H9 (cell line): ENCODE results near the gene CHAF1B. TPM values are rescaled to one million over a fixed set of nuclear protein-coding genes. Genes with fewer than 3 reads are reported as not detected.

Experiments
- DNase-seq: peaks from one replicate; pipeline ENCODE4 v3.0.0-alpha.2; 2017
- H2AFZ ChIP-seq: one replicate; pipeline ENCODE4 v1.6.1; 2013; ENCODE audit warnings: mild to moderate bottlenecking, low read length, control low read depth, moderate library complexity
- H2AK5ac ChIP-seq: 2 replicates; pipeline ENCODE4 v1.6.1; 2013; ENCODE audit warnings: low read length, control low read depth, mixed read lengths; ENCODE audit not compliant: insufficient read length
- H2BK120ac ChIP-seq: one replicate; pipeline ENCODE4 v1.6.1; 2013; ENCODE audit warnings: low read depth, mild to moderate bottlenecking, low read length, control low read depth, inconsistent platforms; ENCODE audit not compliant: poor library complexity, severe bottlenecking
- H2BK12ac ChIP-seq: 2 replicates; pipeline ENCODE4 v1.6.1; 2013; ENCODE audit warnings: low read length, control low read depth, mixed read lengths, low read depth; ENCODE audit not compliant: insufficient read length
- H2BK15ac ChIP-seq: 2 replicates; pipeline ENCODE4 v1.6.1; 2013; ENCODE audit warnings: low read depth, low read length, control low read depth
- H2BK20ac ChIP-seq: one replicate; pipeline ENCODE4 v1.6.1; 2013; ENCODE audit warnings: low read depth, mild to moderate bottlenecking, low read length, control low read depth, inconsistent platforms; ENCODE audit not compliant: poor library complexity, severe bottlenecking
- H2BK5ac ChIP-seq: 2 replicates; pipeline ENCODE4 v1.6.1; 2013; ENCODE audit warnings: low read length, control low read depth, mixed read lengths; ENCODE audit not compliant: insufficient read length
- H3K14ac ChIP-seq: 2 replicates; pipeline ENCODE4 v1.6.1; 2013; ENCODE audit warnings: low read length, control low read depth; ENCODE audit not compliant: insufficient read depth
- H3K18ac ChIP-seq: 2 replicates; pipeline ENCODE4 v1.6.1; 2013; ENCODE audit warnings: low read depth, mild to moderate bottlenecking, mixed read lengths, low read length, control low read depth; ENCODE audit not compliant: insufficient read length
- H3K23ac ChIP-seq: 2 replicates; pipeline ENCODE4 v1.6.1; 2013; ENCODE audit warnings: low read length, control low read depth, mixed read lengths, low read depth; ENCODE audit not compliant: insufficient read length
- H3K23me2 ChIP-seq: 2 replicates; pipeline ENCODE4 v1.6.1; 2013; ENCODE audit warnings: low read depth, mild to moderate bottlenecking, mixed read lengths, low read length, control low read depth; ENCODE audit not compliant: insufficient read length, poor library complexity, severe bottlenecking
- H3K27ac ChIP-seq: 2 replicates; pipeline ENCODE4 v1.5.1; 2013; ENCODE audit warnings: low read length, control low read depth, mixed read lengths, low read depth; ENCODE audit not compliant: insufficient read length
- H3K27me3 ChIP-seq: 2 replicates; pipeline ENCODE4 v1.6.1; 2013; ENCODE audit warnings: low read length, control low read depth, inconsistent platforms; ENCODE audit not compliant: insufficient read depth
- H3K4ac ChIP-seq: 2 replicates; pipeline ENCODE4 v1.6.1; 2013; ENCODE audit warnings: low read depth, mild to moderate bottlenecking, control low read depth, inconsistent platforms, low read length, moderate library complexity
- H3K4me1 ChIP-seq: 2 replicates; pipeline ENCODE4 v1.6.1; 2013; ENCODE audit warnings: low read length, control low read depth, inconsistent platforms; ENCODE audit not compliant: insufficient read depth
- H3K4me2 ChIP-seq: 2 replicates; pipeline ENCODE4 v1.6.1; 2013; ENCODE audit warnings: low read length, control low read depth, mixed read lengths; ENCODE audit not compliant: insufficient read length, insufficient read depth
- H3K56ac ChIP-seq: 2 replicates; pipeline ENCODE4 v1.6.1; 2013; ENCODE audit warnings: low read depth, mild to moderate bottlenecking, mixed read lengths, low read length, control low read depth; ENCODE audit not compliant: insufficient read length
- H3K79me1 ChIP-seq: 2 replicates; pipeline ENCODE4 v1.6.1; 2013; ENCODE audit warnings: low read depth, mild to moderate bottlenecking, moderate library complexity, low read length, control low read depth, inconsistent platforms; ENCODE audit not compliant: insufficient read depth, poor library complexity, severe bottlenecking
- H3K79me2 ChIP-seq: 2 replicates; pipeline ENCODE4 v1.6.1; 2013; ENCODE audit warnings: low read length, control low read depth, inconsistent platforms; ENCODE audit not compliant: insufficient read depth
- H3K9ac ChIP-seq: 2 replicates; pipeline ENCODE4 v1.6.1; 2013; ENCODE audit warnings: low read length, control low read depth, mixed read lengths; ENCODE audit not compliant: insufficient read length; ENCODE audit errors: extremely low read depth
- H3K9me3 ChIP-seq: one replicate; pipeline ENCODE4 v1.6.1; 2013; ENCODE audit warnings: low read depth, low read length, inconsistent platforms; ENCODE audit not compliant: control insufficient read depth
- H3T11ph ChIP-seq: one replicate; pipeline ENCODE4 v1.6.1; 2013; ENCODE audit warnings: mild to moderate bottlenecking, low read length, control low read depth, inconsistent platforms
- H4K20me1 ChIP-seq: one replicate; pipeline ENCODE4 v1.6.1; 2013; ENCODE audit not compliant: control insufficient read depth, insufficient read length, insufficient read depth
- H4K5ac ChIP-seq: 2 replicates; pipeline ENCODE4 v1.6.1; 2013; ENCODE audit warnings: low read depth, mild to moderate bottlenecking, mixed read lengths, low read length, control low read depth; ENCODE audit not compliant: insufficient read length
- H4K8ac ChIP-seq: replicated peaks from 2 replicates; pipeline ENCODE4 v1.6.1; 2013; ENCODE audit warnings: low read length, control low read depth, mixed read lengths, low read depth; ENCODE audit not compliant: insufficient read length
- H4K91ac ChIP-seq: 2 replicates; pipeline ENCODE4 v1.6.1; 2013; ENCODE audit warnings: low read depth, mild to moderate bottlenecking, moderate library complexity, mixed read lengths, low read length, control low read depth; ENCODE audit not compliant: insufficient read length
- H3K27ac Mint-ChIP-seq, 3 experiments: 2 replicates in 2 of 3; 3 replicates in 1 of 3; pipeline ENCODE4 v1.8.0; 2020 to 2021; ENCODE audit warnings: mixed read lengths in 3 of 3, mild to moderate bottlenecking in 1 of 3, moderate library complexity in 1 of 3
- H3K27me3 Mint-ChIP-seq: 2 replicates; pipeline ENCODE4 v1.8.0; 2021; ENCODE audit warnings: low read depth, mild to moderate bottlenecking, moderate library complexity, mixed read lengths
- H3K36me3 Mint-ChIP-seq, 3 experiments: 2 replicates in 2 of 3; 3 replicates in 1 of 3; pipeline ENCODE4 v1.8.0; 2020 to 2021; ENCODE audit warnings: low read depth in 3 of 3, mixed read lengths in 3 of 3; ENCODE audit not compliant: insufficient read depth in 1 of 3
- H3K4me1 Mint-ChIP-seq, 2 experiments: 2 replicates each; pipeline ENCODE4 v1.8.0; 2020; ENCODE audit warnings: mixed read lengths in 2 of 2
- H3K4me3 Mint-ChIP-seq, 2 experiments: 2 replicates in 1 of 2; 3 replicates in 1 of 2; pipeline ENCODE4 v1.8.0; 2020 to 2021; ENCODE audit warnings: mild to moderate bottlenecking in 2 of 2, mixed read lengths in 2 of 2, moderate library complexity in 1 of 2
- H3K9me3 Mint-ChIP-seq, 2 experiments: 2 replicates in 1 of 2; 3 replicates in 1 of 2; pipeline ENCODE4 v1.8.0; 2020; ENCODE audit warnings: mild to moderate bottlenecking in 2 of 2, mixed read lengths in 2 of 2, moderate library complexity in 1 of 2
- WGBS: extraction: QIAGEN DNeasy Blood & Tissue Kit; methylation state at CpG from one replicate; pipeline ENCODE4 v1.1.7; 2013; ENCODE audit warnings: missing lambda C conversion rate, low lambda C conversion rate, mixed read lengths; ENCODE audit not compliant: insufficient read length; ENCODE audit errors: extremely low coverage; 5-methylcytosine and 5-hydroxymethylcytosine counted together
- total RNA-seq: library from RNA; stranded (reverse); gene quantifications from 2 replicates; pipeline ENCODE4 v1.2.1, GENCODE V29; 2021
- TF ChIP-seq, protein P1 (sequence below): fragments of 200-600 bp; sonication (generic); conservative IDR thresholded peaks from 3 replicates; pipeline ENCODE4 v1.8.0; 2021; ENCODE audit warnings: antibody characterized with exemption, mild to moderate bottlenecking

Gene CHAF1B
- total RNA-seq, 1 experiment from 2014 or later = 19.3 TPM

DNA sequence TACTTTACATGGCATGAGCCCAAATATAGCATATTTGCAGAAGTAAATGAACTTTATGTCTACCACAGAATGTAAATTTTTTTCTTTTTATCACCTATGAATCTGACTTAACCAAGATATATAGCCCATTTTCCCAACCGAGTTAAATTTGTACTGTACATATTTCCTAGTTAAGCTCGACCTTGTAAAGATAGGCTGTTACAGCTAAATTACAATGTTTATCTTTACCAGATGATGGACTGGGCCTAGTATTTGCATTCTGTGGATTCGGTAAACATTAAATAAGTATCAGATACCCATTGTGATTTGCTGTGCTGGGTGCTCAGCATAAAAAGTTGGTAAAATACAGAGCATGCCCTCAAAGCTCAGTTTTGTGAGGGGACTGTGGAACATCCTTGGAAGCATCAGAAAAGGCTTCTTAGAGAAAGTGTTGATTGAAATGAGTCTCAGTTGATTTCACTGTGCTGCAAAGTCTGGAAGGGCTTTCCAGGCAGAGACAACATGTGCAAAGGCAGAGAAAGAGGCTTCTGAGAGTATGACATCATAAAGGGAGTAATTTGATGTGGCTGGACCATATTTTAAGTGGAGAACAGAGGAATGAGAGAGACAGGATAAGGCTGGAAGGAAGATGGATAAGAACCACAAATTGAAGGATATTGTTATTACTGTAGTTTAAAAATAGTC lies 37.8 kb upstream of the CHAF1B start:
- H3K27ac ChIP-seq = no peak overlapping the region
- no peaks in the 10 kb centered on the region for H3K79me2 ChIP-seq
- H3K4me1 ChIP-seq = no peaks in the 10 kb centered on the region
- Mint-ChIP-seq H3K36me3 (peaks cover 21 to 78% (median 57%) of the 10 kb centered on the region in 3 experiments; a peak in 6 of 7 replicates), H3K27me3 (no peaks in the 10 kb centered on the region), H3K9me3 (no peaks in the 10 kb centered on the region), H3K4me3 (no peak overlapping the region), H3K4me1 (no peaks in the 10 kb centered on the region), H3K27ac (no peak overlapping the region)
- H3K27me3 ChIP-seq = no peaks in the 10 kb centered on the region
- H3K9ac ChIP-seq = no peak overlapping the region
- H4K91ac ChIP-seq = no peak overlapping the region
- no peak overlapping the region for H4K8ac ChIP-seq
- no peak overlapping the region for H3K56ac ChIP-seq
- H2BK5ac ChIP-seq = no peak overlapping the region
- no peaks in the 10 kb centered on the region for H3K23me2 ChIP-seq
- TF ChIP-seq, protein P1, sequence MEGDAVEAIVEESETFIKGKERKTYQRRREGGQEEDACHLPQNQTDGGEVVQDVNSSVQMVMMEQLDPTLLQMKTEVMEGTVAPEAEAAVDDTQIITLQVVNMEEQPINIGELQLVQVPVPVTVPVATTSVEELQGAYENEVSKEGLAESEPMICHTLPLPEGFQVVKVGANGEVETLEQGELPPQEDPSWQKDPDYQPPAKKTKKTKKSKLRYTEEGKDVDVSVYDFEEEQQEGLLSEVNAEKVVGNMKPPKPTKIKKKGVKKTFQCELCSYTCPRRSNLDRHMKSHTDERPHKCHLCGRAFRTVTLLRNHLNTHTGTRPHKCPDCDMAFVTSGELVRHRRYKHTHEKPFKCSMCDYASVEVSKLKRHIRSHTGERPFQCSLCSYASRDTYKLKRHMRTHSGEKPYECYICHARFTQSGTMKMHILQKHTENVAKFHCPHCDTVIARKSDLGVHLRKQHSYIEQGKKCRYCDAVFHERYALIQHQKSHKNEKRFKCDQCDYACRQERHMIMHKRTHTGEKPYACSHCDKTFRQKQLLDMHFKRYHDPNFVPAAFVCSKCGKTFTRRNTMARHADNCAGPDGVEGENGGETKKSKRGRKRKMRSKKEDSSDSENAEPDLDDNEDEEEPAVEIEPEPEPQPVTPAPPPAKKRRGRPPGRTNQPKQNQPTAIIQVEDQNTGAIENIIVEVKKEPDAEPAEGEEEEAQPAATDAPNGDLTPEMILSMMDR = no peak
- no peak for DNase-seq
- H3K23ac ChIP-seq = no peak overlapping the region
- no peak overlapping the region for H2AK5ac ChIP-seq
- no peak overlapping the region for H4K5ac ChIP-seq
- no peak overlapping the region for H2BK120ac ChIP-seq
- H2BK15ac ChIP-seq = no peak overlapping the region
- H3K4ac ChIP-seq = no peak overlapping the region
- WGBS = no CpG with 5 or more reads among the region's 3 CpGs
- no peak overlapping the region for H2BK12ac ChIP-seq
- H2BK20ac ChIP-seq = no peak overlapping the region
- no peaks in the 10 kb centered on the region for H4K20me1 ChIP-seq
- no peak overlapping the region for H3T11ph ChIP-seq
- H3K14ac ChIP-seq = no peak overlapping the region
- no peak overlapping the region for H3K4me2 ChIP-seq
- H3K9me3 ChIP-seq = no peaks in the 10 kb centered on the region
- H3K79me1 ChIP-seq = no peaks in the 10 kb centered on the region
- no peak overlapping the region for H2AFZ ChIP-seq
- H3K18ac ChIP-seq = no peak overlapping the region
